ENCODE data around the gene WASF2. TPM values are rescaled to one million over a fixed set of nuclear protein-coding genes. Genes with fewer than 3 reads are reported as not detected.

WASF2 gene
- total RNA-seq, 1 experiment from 2014 or later = 68.6 TPM

DNA sequence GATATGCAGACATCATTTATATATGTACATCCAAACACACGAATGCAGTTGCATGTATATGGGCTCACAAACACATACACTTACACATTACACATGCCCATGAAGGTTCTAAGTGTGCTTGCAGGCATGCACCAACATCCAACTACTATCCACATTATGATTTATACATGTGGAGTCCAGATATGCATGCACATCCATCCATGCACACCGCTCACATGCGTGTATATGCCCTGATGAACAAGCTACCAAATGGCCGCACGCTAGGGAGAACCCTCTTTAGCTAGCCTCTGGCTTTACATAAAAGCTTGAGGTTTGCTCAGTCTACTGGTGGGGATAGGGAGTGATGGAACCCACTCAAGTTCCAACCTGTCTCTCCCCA lies 89.0 kb downstream of the WASF2 start:
- H3K4me1 Mint-ChIP-seq (ENCODE audit: low read depth, unreplicated experiment) = peaks cover 6% of the 10 kb centered on the region
- H3K27ac Mint-ChIP-seq (ENCODE audit: unreplicated experiment) = no peak overlapping the region
- intact Hi-C loops (cut with micrococcal nuclease; ENCODE audit: unreplicated experiment) = no loop called here
- TF ChIP-seq, protein P1, sequence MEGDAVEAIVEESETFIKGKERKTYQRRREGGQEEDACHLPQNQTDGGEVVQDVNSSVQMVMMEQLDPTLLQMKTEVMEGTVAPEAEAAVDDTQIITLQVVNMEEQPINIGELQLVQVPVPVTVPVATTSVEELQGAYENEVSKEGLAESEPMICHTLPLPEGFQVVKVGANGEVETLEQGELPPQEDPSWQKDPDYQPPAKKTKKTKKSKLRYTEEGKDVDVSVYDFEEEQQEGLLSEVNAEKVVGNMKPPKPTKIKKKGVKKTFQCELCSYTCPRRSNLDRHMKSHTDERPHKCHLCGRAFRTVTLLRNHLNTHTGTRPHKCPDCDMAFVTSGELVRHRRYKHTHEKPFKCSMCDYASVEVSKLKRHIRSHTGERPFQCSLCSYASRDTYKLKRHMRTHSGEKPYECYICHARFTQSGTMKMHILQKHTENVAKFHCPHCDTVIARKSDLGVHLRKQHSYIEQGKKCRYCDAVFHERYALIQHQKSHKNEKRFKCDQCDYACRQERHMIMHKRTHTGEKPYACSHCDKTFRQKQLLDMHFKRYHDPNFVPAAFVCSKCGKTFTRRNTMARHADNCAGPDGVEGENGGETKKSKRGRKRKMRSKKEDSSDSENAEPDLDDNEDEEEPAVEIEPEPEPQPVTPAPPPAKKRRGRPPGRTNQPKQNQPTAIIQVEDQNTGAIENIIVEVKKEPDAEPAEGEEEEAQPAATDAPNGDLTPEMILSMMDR (IDR thresholded peaks at IDR 0.05; ENCODE audit: insufficient read depth in 1 of 2, low read depth in 1 of 2, low read length in 1 of 2, severe bottlenecking in 1 of 2, unreplicated experiment in 1 of 2) = no peak
- no peaks in the 10 kb centered on the region for H3K27me3 ChIP-seq (replicated peaks; ENCODE audit: control insufficient read depth, insufficient read depth, low read length)
- H3K4me3 ChIP-seq (ENCODE audit: low read depth, low read length) = no peak overlapping the region
- no peaks in the 10 kb centered on the region for H3K27me3 Mint-ChIP-seq (ENCODE audit: insufficient read depth, unreplicated experiment)
- POLR2A ChIA-PET = no interaction called here
- H3K4me3 Mint-ChIP-seq (ENCODE audit: unreplicated experiment) = no peak overlapping the region
- CTCF ChIA-PET = no interaction called here
- peaks cover 28% of the 10 kb centered on the region for H3K36me3 Mint-ChIP-seq (ENCODE audit: insufficient read depth, unreplicated experiment)
- no peaks in the 10 kb centered on the region for H3K9me3 ChIP-seq
- no TSS peak for BruUV-seq (replicated peaks)
- H3K4me1 ChIP-seq = peaks cover 8% of the 10 kb centered on the region; the same call in 1 of the 2 replicates
- no peaks in the 10 kb centered on the region for H3K9me3 Mint-ChIP-seq (ENCODE audit: unreplicated experiment)
- DNase-seq = no peak
- no peaks in the 10 kb centered on the region for H3K36me3 ChIP-seq (ENCODE audit: control insufficient read depth, insufficient read depth, low read length)

DNA sequence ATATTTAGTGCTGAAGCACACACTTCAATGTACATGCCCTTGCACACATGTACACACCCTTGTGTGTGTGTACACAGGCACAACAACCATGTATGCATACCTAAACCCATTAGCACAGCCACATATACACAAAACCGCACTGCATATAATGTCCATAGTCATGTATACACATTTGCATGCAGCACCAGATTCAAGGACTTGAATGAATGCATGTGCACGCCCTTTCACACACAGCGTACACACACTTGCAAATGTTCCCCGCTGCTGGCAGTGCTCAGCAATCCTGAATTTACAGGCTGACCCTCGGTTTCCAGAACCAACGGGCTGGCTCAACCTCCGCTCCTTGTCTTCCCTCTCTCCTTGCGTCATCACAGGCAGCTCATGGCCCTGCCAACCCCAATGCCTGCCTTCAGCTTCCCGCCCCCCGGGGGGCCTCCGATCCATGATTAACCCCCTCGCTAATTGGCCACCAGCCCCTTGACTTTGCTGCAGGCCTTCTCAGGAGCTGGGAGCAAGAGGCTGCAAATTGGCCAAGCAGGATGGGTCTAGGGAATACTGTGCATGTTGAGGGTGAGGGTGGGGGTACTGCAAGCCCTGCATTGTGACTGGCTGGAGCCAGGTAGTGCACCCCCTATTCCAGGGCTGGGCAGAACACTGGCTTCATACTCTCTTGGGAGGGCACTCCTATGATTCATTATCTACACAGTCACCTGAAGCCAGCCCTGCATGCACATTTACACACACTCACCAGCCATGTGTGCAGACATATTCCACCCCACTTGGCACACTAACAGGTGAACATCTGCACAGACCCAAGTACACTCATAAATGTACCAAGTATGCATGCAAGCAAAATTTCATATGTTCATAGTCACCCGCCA lies 89.6 kb downstream of the WASF2 start:
- Mint-ChIP-seq H3K27me3 (ENCODE audit: insufficient read depth, unreplicated experiment) (no peaks in the 10 kb centered on the region), H3K27ac (ENCODE audit: unreplicated experiment) (no peak overlapping the region), H3K36me3 (ENCODE audit: insufficient read depth, unreplicated experiment) (peaks cover 28% of the 10 kb centered on the region), H3K4me1 (ENCODE audit: low read depth, unreplicated experiment) (peaks cover 6% of the 10 kb centered on the region), H3K4me3 (ENCODE audit: unreplicated experiment) (no peak overlapping the region), H3K9me3 (ENCODE audit: unreplicated experiment) (no peaks in the 10 kb centered on the region)
- CTCF ChIA-PET = interaction anchor here (0.6 kb wide), 1 partner anchor 101 kb away, joined by 3 read pairs; no protein-coding TSS in a partner anchor
- no peak for DNase-seq
- BruUV-seq (replicated peaks) = no TSS peak
- Histone ChIP-seq H3K9me3 (no peaks in the 10 kb centered on the region), H3K4me1 (peaks cover 8% of the 10 kb centered on the region; the same call in 1 of the 2 replicates), H3K27me3 (replicated peaks; ENCODE audit: control insufficient read depth, insufficient read depth, low read length) (no peaks in the 10 kb centered on the region), H3K36me3 (ENCODE audit: control insufficient read depth, insufficient read depth, low read length) (no peaks in the 10 kb centered on the region), H3K4me3 (ENCODE audit: low read depth, low read length) (no peak overlapping the region)
- intact Hi-C loops (cut with micrococcal nuclease; ENCODE audit: unreplicated experiment) = no loop called here
- POLR2A ChIA-PET = no interaction called here
- TF ChIP-seq, protein P1 (IDR thresholded peaks at IDR 0.05; ENCODE audit: insufficient read depth in 1 of 2, low read depth in 1 of 2, low read length in 1 of 2, severe bottlenecking in 1 of 2, unreplicated experiment in 1 of 2) = no peak

DNA sequence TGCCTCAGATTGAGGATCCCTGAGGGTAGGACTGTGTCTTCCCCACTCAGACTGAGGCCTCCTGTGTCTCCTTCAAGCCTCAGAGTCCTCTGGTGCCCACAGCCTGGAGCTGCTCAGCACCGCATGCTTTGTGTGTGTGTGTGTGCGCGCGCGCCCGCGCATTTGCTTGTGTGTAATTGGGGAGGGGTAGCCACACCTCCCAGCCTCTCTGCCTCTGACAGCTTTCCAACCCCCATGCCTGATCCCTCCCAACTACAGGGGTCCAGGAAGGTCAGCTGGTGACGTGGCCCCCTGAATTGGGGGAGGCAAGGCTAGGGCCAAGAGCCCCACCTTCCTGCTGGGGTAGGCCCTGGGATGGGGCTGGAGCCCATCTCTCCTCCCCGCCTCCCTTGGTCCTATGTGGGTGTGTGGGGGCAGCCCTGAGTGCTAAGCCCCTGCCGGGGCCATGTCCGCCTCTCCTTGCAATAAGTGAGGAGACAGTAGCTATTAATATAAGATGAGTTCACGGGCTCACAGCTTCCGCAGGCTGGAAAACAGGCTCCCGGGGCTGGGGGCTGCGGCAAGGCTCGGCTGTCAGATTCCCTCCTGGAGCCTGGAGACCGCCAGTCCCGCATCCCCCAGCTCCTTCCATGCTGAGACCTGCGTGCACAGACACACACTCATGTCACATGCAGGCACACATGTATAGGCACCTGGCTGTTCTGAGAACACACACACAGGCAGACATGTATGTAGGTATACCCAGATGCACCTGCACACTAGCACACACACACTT lies 90.5 kb downstream of the WASF2 start:
- Mint-ChIP-seq H3K4me3 (ENCODE audit: unreplicated experiment) (no peak overlapping the region), H3K4me1 (ENCODE audit: low read depth, unreplicated experiment) (peaks cover 6% of the 10 kb centered on the region), H3K36me3 (ENCODE audit: insufficient read depth, unreplicated experiment) (peaks cover 28% of the 10 kb centered on the region), H3K9me3 (ENCODE audit: unreplicated experiment) (no peaks in the 10 kb centered on the region), H3K27me3 (ENCODE audit: insufficient read depth, unreplicated experiment) (no peaks in the 10 kb centered on the region), H3K27ac (ENCODE audit: unreplicated experiment) (no peak overlapping the region)
- POLR2A ChIA-PET = no interaction called here
- no peak overlapping the region for H3K4me3 ChIP-seq (ENCODE audit: low read depth, low read length)
- TF ChIP-seq, protein P1 (IDR thresholded peaks at IDR 0.05; ENCODE audit: insufficient read depth in 1 of 2, low read depth in 1 of 2, low read length in 1 of 2, severe bottlenecking in 1 of 2, unreplicated experiment in 1 of 2) = no peak
- CTCF ChIA-PET = interaction anchor here (0.6 to 2.0 kb wide), 6 partner anchors 33 to 207 kb away, joined by 3 to 6 read pairs (median 4); partner anchors contain the start of gene MAP3K6
- intact Hi-C loops (cut with micrococcal nuclease; ENCODE audit: unreplicated experiment) = no loop called here
- DNase-seq = no peak
- peaks cover 8% of the 10 kb centered on the region; the same call in 1 of the 2 replicates for H3K4me1 ChIP-seq
- no TSS peak for BruUV-seq (replicated peaks)
- no peaks in the 10 kb centered on the region for H3K36me3 ChIP-seq (ENCODE audit: control insufficient read depth, insufficient read depth, low read length)
- H3K9me3 ChIP-seq = no peaks in the 10 kb centered on the region
- H3K27me3 ChIP-seq (replicated peaks; ENCODE audit: control insufficient read depth, insufficient read depth, low read length) = no peaks in the 10 kb centered on the region
